ENCODE measurements around the gene ACER2. TPM values are rescaled to one million over a fixed set of nuclear protein-coding genes. Genes with fewer than 3 reads are reported as not detected.
"Not testable (repeated sequence)": the region's sequence is repeated elsewhere in the genome, so short reads cannot be mapped to it uniquely, and the experiment has no call there.

Gene ACER2
- total RNA-seq, 1 donor from 2014 or later = 30.5 TPM

DNA sequence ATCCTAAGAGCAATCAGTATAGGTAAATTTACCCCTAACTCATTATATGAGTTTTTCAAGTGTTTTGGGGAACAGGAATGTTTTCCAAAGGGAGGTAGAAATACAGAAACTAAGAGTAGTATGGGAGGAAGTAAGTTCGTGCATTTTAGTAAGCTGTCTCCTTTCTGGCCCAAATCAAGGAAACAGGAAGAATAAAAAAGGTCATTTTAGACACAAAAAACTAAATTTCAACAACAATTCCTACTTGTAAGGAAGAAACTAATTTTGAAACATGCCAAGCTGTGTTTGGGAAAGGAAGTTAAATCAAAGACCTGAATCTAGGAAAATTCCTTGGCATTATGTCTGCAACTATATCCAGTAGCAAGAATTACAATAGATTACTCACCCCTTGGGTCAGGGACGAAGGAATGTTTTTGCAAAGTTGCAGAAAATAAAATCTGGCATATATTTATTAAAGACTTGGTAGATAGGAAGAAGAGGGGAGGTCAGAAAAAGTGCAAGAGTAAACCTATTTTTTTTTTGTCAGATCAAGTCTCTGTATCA, 22.2 kb upstream of the ACER2 start:
- Mint-ChIP-seq H3K27me3 (ENCODE audit: unreplicated experiment) (no peaks in the 10 kb centered on the region), H3K9me3 (ENCODE audit: unreplicated experiment) (peaks cover 2% of the 10 kb centered on the region), H3K4me1 (ENCODE audit: low read depth, unreplicated experiment) (no peaks in the 10 kb centered on the region), H3K4me3 (ENCODE audit: unreplicated experiment) (no peak overlapping the region), H3K27ac (ENCODE audit: unreplicated experiment) (no peak overlapping the region), H3K36me3 (ENCODE audit: unreplicated experiment) (no peaks in the 10 kb centered on the region)
- no peak for DNase-seq
- TF ChIP-seq, protein P1, sequence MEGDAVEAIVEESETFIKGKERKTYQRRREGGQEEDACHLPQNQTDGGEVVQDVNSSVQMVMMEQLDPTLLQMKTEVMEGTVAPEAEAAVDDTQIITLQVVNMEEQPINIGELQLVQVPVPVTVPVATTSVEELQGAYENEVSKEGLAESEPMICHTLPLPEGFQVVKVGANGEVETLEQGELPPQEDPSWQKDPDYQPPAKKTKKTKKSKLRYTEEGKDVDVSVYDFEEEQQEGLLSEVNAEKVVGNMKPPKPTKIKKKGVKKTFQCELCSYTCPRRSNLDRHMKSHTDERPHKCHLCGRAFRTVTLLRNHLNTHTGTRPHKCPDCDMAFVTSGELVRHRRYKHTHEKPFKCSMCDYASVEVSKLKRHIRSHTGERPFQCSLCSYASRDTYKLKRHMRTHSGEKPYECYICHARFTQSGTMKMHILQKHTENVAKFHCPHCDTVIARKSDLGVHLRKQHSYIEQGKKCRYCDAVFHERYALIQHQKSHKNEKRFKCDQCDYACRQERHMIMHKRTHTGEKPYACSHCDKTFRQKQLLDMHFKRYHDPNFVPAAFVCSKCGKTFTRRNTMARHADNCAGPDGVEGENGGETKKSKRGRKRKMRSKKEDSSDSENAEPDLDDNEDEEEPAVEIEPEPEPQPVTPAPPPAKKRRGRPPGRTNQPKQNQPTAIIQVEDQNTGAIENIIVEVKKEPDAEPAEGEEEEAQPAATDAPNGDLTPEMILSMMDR (IDR thresholded peaks at IDR 0.05; ENCODE audit: partially characterized antibody, unreplicated experiment) = no peak

DNA sequence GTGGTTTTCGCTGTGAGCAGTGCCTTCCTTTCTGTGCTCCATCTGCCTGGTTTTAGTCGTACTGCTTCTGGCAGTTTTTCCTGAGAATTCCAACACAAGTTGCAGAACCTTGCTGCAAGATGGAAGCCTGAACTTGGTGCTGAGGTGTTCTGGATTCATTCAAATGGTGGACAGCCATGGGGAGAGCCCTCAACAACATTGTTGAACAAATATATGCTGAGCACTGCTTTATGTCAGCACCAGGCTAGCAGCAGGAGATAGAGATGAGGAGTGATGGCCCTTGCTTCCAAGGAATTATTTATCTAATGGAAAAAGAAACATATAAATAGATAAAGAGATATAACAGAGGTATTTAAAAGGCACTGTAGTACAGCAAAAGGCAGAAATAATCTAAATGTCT, 21.5 kb upstream of the ACER2 start:
- no peak overlapping the region for H3K4me3 Mint-ChIP-seq (ENCODE audit: unreplicated experiment)
- H3K27ac Mint-ChIP-seq (ENCODE audit: unreplicated experiment) = no peak overlapping the region
- H3K27me3 Mint-ChIP-seq (ENCODE audit: unreplicated experiment) = no peaks in the 10 kb centered on the region
- H3K4me1 Mint-ChIP-seq (ENCODE audit: low read depth, unreplicated experiment) = no peaks in the 10 kb centered on the region
- peaks cover 2% of the 10 kb centered on the region for H3K9me3 Mint-ChIP-seq (ENCODE audit: unreplicated experiment)
- TF ChIP-seq, protein P1 (IDR thresholded peaks at IDR 0.05; ENCODE audit: partially characterized antibody, unreplicated experiment) = no peak
- H3K36me3 Mint-ChIP-seq (ENCODE audit: unreplicated experiment) = no peaks in the 10 kb centered on the region
- no peak for DNase-seq

DNA sequence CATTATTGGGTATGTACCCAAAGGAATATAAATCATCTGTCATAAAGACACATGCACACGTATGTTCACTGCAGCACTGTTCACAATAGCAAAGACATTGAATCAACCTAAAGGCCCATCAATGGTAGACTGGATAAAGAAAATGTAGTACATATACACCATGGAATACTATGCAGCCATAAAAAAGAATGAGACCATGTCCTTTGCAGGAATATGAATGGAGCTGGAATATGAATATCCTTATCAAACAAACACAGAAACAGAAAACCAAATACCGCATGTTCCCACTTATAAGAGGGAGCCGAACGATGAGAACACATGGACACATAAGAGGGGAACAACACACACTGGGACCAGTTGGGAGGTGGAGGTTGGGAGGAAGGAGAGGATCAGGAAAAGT, 19.3 kb upstream of the ACER2 start:
- not testable (repeated sequence) for H3K36me3 Mint-ChIP-seq (ENCODE audit: unreplicated experiment); H3K9me3 Mint-ChIP-seq (ENCODE audit: unreplicated experiment); DNase-seq; H3K27me3 Mint-ChIP-seq (ENCODE audit: unreplicated experiment); H3K4me1 Mint-ChIP-seq (ENCODE audit: low read depth, unreplicated experiment); H3K27ac Mint-ChIP-seq (ENCODE audit: unreplicated experiment); H3K4me3 Mint-ChIP-seq (ENCODE audit: unreplicated experiment)

DNA sequence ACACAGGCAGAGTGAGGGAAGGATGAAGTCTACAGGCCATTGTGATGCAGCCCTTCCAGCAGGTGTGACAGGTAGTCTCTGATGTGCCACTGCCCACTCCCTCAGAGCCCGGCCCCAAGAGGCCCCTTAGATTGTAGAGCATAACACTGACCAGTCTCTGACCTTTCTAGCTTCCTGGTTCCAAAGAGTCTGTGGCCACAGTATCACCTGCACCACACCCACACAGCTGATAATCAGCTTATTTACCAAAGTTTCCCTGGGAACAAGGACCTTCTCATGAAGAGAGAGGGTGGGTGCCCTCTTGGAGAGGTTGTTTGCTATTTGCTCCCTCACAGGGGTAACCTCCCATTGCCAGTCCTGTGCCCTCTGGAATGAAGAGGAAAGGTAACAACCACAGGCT, 11.0 kb upstream of the ACER2 start:
- TF ChIP-seq, protein P1 (IDR thresholded peaks at IDR 0.05; ENCODE audit: partially characterized antibody, unreplicated experiment) = no peak
- no peak for DNase-seq
- no peak overlapping the region for H3K4me3 Mint-ChIP-seq (ENCODE audit: unreplicated experiment)
- H3K36me3 Mint-ChIP-seq (ENCODE audit: unreplicated experiment) = peaks cover 5% of the 10 kb centered on the region
- H3K27me3 Mint-ChIP-seq (ENCODE audit: unreplicated experiment) = no peaks in the 10 kb centered on the region
- peaks cover 3% of the 10 kb centered on the region for H3K9me3 Mint-ChIP-seq (ENCODE audit: unreplicated experiment)
- H3K27ac Mint-ChIP-seq (ENCODE audit: unreplicated experiment) = no peak overlapping the region
- no peaks in the 10 kb centered on the region for H3K4me1 Mint-ChIP-seq (ENCODE audit: low read depth, unreplicated experiment)

DNA sequence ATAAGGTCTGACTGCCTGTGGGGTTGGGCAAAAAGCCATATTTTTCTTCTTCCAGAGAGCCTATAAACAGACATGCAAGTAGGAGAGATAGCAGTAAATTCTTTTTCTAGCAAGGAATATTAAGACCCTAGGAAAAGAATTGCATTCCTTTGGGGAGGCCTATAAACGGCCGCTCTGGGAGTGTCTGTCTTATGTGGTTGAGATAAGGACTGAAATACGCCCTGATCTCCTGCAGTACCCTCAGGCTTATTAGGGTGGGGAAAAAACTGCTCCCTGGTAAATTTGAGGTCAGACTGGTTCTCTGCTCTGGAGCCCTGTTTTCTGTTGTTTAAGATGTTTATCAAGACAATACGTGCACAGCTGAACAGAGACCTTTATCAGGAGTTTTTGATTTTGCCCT, 5.6 kb upstream of the ACER2 start:
- H3K27ac Mint-ChIP-seq (ENCODE audit: unreplicated experiment); H3K27me3 Mint-ChIP-seq (ENCODE audit: unreplicated experiment); H3K4me1 Mint-ChIP-seq (ENCODE audit: low read depth, unreplicated experiment); H3K4me3 Mint-ChIP-seq (ENCODE audit: unreplicated experiment); H3K9me3 Mint-ChIP-seq (ENCODE audit: unreplicated experiment): not testable (repeated sequence)
- peak; percentile 19 for DNase-seq
- peaks cover 12% of the 10 kb centered on the region for H3K36me3 Mint-ChIP-seq (ENCODE audit: unreplicated experiment)

DNA sequence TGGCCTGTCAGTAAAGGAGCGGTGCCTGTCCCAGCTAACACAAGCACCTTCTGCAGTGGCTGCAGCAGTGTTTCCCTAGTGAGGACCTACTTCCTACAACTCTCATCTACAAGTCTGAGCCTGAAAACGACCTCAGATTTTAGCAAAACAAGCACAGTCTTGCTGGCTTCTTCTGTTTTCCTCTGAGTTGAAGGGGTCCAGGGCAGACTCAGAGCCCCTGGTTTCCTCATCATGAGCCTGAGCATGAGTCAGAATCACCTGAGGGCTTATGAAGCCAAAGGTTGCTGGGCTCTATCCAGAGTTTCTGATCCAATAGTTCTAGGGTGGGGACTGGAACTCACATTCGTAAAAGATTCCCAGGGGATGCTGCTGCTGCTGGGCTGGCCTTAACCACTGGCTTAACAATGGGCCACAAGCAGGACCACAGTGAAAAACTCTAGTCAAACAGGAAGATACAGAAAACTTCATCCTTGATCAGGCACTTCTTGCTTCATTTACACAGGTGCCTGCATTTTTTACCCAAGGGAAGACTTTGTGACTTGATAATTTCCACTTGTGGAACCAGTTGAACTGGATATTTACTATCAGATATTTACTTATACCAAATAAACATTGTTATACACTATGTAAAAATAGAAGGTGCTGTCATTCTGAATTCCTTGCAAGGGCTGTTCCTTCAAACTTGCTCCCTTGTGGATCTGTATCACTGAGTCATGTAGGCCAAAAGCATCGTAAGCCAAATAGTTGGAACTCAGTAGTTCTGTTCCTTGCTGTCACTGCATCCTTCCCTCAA, 4.3 kb upstream of the ACER2 start:
- Mint-ChIP-seq H3K4me3 (ENCODE audit: unreplicated experiment) (no peak overlapping the region), H3K9me3 (ENCODE audit: unreplicated experiment) (peaks cover 14% of the 10 kb centered on the region), H3K4me1 (ENCODE audit: low read depth, unreplicated experiment) (peaks cover 5% of the 10 kb centered on the region), H3K27me3 (ENCODE audit: unreplicated experiment) (peaks cover 11% of the 10 kb centered on the region), H3K36me3 (ENCODE audit: unreplicated experiment) (peaks cover 12% of the 10 kb centered on the region), H3K27ac (ENCODE audit: unreplicated experiment) (no peak overlapping the region)
- TF ChIP-seq, protein P1 (IDR thresholded peaks at IDR 0.05; ENCODE audit: partially characterized antibody, unreplicated experiment) = no peak
- no peak for DNase-seq

All from glutamatergic neuron (in vitro differentiated cells).